ENCODE results near the gene ZC3H12D.

The ZC3H12D gene

GRCh38 chr6:149405823-149406765, 78.7 kb downstream of the ZC3H12D start:
- DNase-seq: no peak

GRCh38 chr6:149403534-149403933, 81.3 kb downstream of the ZC3H12D start:
- DNase-seq: no peak

GRCh38 chr6:149400050-149400449, 84.8 kb downstream of the ZC3H12D start, which contains the start of gene SUMO4:
Gene SUMO4 (plus strand): TSS chr6:149400262. CDS start chr6:149400392, 130 bp downstream.
- no peak for DNase-seq

- DNase-seq: no peak
These were observed 87.4 kb downstream of the ZC3H12D start for GRCh38 chr6:149397384-149397783.

Measured in amniotic stem cell (primary cell).